Jurkat, Clone E6-1 (cell line): ENCODE results near the gene SUN2.

Experiments used
- DNase-seq: peaks from one replicate; pipeline ENCODE4 v3.0.0-alpha.2; 2011; ENCODE audit warnings: low read depth, low spot score
- H3K4me3 ChIP-seq: 2 replicates; pipeline ENCODE4 v1.5.1; 2011; ENCODE audit warnings: mild to moderate bottlenecking, low read length, control low read depth, moderate library complexity

Gene SUN2

GRCh38 chr22:38757464-38757757 lies 1.6 kb upstream of the SUN2 start:
- H3K4me3 ChIP-seq = peak overlapping the region; percentile 79
- DNase-seq = no peak

GRCh38 chr22:38756711-38757463 lies 1.1 kb upstream of the SUN2 start:
- peak overlapping the region; percentile 79 for H3K4me3 ChIP-seq
- DNase-seq = no peak

GRCh38 chr22:38755155-38755910 lies 465 bp downstream of the SUN2 start:
- no peak for DNase-seq
- H3K4me3 ChIP-seq = peak overlapping the region; percentile 79

- DNase-seq = no peak
- peak overlapping the region; percentile 79 for H3K4me3 ChIP-seq
These were observed 1.0 kb downstream of the SUN2 start for GRCh38 chr22:38754751-38755154.

GRCh38 chr22:38753948-38754750 lies 1.6 kb downstream of the SUN2 start:
- no peak for DNase-seq
- peak overlapping the region; percentile 79 for H3K4me3 ChIP-seq

GRCh38 chr22:38751422-38752346 lies 4.1 kb downstream of the SUN2 start:
- peak; percentile 68 for DNase-seq
- H3K4me3 ChIP-seq = peak overlapping the region; percentile 0

DNA sequence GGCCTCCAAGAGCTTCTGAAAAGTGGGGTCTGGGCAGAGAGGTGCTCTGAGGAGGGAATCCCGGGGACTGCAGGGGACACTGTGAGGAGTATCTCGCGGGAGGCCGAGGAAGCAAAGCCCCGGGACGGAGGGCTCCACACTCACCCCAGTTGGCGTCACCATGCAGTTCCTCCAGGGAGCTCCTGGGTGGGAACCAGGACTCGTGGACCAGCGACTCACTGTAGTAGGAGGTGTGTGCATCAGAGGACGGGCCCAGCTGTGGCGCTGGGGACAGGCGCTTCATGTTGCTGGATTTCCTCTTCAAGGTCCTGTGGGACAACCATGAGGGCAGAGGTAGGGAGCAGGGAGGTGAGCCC lies 4.8 kb downstream of the SUN2 start:
- no peak overlapping the region for H3K4me3 ChIP-seq

GRCh38 chr22:38750638-38751037 lies 5.2 kb downstream of the SUN2 start:
- H3K4me3 ChIP-seq = no peak overlapping the region
- DNase-seq = no peak

More for the DNA sequence above, 4.8 kb downstream of the SUN2 start:
- DNase-seq = no peak

- DNase-seq = no peak
- H3K4me3 ChIP-seq = no peak overlapping the region
These were observed 5.7 kb downstream of the SUN2 start for GRCh38 chr22:38750104-38750503.

DNA sequence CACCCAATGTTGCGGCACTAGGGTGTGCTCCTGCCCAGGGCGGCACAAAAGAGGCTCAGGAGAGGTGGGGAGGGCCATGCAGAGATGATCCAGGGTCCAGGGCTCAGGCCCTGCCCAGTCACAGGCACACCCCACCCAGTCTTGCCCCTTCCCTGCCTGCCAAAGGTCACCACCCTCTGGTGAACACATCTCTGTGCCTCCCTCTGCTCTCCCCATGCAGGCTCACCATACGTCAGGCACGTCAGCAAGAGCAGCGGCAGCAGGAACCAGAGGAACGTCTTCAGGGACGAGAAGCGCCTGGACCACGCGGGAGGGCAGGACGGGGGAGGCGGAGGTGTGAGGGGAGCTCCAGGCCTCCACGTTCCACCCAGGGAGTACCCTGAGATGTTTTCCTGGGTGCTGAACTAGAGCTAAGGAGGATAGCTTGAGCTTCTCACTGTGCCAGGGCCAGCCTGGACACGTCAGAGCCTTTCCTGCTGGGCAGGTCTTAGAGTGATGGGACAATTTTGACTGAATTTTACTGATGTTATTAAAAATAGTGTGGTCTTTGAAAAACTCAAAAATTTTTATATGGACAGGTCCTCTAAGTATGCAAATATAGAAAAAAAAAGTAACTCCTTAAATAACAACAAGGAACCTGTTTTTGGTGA lies 7.2 kb downstream of the SUN2 start:
- no peak for DNase-seq
- no peak overlapping the region for H3K4me3 ChIP-seq

DNA sequence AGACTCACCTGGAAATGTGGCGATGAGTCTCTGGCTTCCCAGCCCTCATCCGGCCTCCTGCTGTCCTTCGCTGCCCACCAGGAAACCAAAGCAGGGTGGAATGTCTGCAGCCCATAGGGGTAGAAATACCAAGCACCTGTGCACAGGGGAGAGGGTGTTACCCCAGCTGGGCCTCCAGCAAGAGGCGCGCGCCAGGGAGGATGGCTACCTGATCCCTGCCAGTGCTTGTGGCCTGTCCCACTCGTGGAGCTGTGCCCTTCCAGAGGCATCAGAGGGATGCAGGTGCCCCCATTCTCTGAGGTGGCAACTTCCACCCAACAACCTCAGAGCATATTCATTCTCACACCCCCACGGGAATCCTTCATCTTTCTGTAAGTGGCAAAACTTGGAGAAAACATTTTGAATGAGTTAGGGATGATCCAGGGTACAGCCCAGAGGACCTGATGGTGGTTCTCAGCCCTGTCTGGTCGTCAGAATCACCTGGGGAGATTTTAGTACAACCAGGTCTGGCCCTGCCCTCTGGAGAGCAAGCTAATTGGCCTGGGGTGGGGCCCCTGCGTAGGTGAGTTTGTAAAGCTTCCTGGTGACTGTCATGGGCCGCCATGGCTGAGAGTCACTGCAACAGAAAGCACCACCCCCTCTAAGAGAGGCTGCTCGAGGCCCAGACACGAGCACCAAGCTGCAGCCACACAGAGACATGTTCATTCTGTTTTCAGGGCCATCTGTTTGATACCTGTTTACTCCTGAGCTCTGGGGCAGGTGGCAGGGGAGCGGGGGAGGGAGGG lies 9.9 kb downstream of the SUN2 start:
- H3K4me3 ChIP-seq = no peak overlapping the region
- no peak for DNase-seq

- DNase-seq = no peak
- H3K4me3 ChIP-seq = no peak overlapping the region
These were observed 10.8 kb downstream of the SUN2 start for GRCh38 chr22:38744981-38745380.

DNA sequence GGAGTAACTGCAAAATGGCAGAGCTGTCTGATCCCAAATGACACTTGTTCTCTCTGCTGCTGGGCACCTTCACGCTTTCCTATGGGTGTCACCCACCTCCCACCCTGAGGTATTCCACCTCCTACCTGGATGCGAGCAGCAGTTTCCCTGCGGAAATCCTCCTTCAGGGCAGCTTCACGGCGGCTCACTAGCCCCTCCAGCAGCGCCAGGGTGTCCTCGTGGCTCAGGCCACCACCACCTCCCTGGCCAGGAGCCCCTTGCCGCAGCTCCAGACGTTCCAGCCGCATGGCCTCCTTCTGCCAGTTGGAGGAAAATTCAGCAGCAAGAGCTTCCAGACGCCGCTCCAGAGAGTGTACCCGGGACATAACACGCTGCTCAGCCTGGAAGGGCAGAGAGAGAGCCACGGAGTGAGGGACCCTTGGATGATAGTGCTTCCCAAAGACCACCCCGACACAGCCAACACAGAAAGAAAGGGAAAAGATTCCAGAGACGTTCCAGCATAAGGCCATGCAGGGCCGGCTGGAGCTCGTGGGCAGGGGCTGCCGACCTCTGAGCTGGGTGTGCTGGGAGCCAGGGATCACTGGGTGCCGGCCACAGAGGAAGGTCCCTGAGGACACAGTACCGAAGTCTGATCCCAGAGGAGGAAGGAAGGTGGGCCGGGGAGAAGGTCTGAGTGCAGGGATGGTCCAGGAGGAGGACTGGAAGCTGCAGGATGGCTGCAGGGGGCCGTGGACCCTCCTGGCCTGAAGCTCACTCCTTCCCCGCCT lies 13.4 kb downstream of the SUN2 start:
- no peak overlapping the region for H3K4me3 ChIP-seq
- no peak for DNase-seq

GRCh38 chr22:38741576-38741975 lies 14.2 kb downstream of the SUN2 start:
- no peak for DNase-seq
- H3K4me3 ChIP-seq = no peak overlapping the region

DNA sequence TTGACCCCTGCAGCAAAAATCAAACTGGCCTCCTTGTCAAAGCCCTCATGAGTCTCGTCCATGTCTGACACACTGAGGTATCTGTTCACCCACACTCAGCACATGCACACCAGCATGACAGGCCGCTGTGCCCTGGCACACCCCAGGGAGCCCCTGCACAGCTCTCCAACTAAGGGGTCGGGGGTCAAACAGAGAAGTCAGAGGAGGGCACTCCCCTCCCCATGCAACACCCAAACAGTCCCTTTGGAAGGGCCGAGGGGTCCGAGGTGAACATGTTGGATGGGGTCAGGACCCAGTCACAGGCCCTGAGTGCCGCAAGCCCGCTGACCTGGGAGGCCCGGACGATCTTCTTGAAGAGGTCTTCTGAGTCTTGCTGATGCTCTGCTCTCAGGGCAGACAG lies 14.6 kb downstream of the SUN2 start:
- DNase-seq = no peak
- H3K4me3 ChIP-seq = no peak overlapping the region

- no peak for DNase-seq
- no peak overlapping the region for H3K4me3 ChIP-seq
These were observed 15.0 kb downstream of the SUN2 start for GRCh38 chr22:38740754-38741153.

DNA sequence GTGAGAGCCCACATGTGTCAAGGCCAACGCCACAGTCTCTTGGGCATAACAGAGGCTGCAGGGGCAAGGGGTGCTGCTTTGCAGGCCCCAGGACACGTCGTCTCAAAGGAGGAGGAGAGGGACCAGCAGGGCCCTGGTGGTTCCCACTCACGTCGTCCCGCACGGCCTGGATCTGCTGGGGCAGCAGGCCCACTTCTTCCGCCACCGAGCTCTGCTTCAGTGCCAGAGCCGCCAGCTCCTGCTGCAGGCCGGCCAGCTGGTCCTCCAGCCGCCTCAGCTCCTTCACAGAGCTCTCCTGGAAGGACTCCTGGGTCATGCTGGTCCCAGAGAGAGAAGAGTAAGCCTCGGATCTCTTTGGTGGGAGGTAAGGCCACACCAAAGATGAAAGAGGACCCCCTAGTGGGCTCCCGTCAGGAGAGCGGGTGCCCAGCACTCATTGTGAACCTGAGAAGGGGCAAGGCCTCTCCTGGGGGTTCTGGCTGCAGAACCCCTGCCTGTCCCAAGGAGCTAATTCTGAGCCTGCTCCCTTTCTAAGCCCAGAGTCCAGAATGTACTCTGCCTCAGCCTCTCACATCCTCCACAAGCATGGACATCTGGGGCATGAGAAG lies 15.6 kb downstream of the SUN2 start:
- no peak for DNase-seq

More for the DNA sequence above, 15.6 kb downstream of the SUN2 start:
- no peak overlapping the region for H3K4me3 ChIP-seq
